ENCODE results near the gene DCTN2.

Gene DCTN2

DNA sequence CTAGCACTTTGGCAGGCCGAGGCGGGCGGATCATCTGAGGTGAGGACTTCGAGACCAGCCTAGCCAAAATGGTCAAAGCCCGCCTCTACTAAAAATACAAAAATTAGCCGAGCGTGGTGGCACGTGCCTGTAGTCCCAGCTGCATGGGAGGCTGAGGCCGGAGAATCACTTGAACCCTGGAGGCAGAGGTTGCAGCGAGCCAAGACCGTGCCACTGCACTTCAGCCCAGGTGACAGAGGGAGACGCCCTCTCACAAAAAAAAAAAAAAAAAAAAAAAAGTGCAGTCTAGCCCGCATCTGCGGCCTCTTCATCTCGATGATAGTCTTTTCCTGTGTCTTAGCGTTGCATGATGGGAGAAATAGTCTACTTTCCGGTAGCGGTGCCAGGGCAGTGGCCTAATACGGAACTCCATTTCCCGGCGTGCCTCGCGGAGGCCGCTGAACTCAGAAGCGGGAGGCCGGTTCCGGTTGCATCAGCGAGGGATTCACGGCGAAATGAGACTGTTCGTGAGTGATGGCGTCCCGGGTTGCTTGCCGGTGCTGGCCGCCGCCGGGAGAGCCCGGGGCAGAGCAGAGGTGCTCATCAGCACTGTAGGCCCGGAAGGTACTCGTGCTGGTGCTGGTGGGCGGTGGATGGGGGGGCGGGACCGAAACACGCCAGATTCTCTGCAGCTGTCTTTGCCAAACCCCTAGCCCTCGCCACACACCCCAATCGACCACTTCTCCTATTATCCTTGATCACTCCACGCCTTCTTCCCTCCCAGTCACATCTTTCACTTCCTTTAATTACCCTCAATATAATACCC is 59.2 kb downstream of the DCTN2 start, which contains the start of gene MARS1:
TSS of gene MARS1 (plus strand) at position 472 of the 805 bp plus-strand sequence. CDS start at position 495, 23 bp downstream.
- peak; percentile 98 to 99 for ATAC-seq

GRCh38 chr12:57487055-57487596 is 59.9 kb downstream of the DCTN2 start:
- no peak for ATAC-seq

DNA sequence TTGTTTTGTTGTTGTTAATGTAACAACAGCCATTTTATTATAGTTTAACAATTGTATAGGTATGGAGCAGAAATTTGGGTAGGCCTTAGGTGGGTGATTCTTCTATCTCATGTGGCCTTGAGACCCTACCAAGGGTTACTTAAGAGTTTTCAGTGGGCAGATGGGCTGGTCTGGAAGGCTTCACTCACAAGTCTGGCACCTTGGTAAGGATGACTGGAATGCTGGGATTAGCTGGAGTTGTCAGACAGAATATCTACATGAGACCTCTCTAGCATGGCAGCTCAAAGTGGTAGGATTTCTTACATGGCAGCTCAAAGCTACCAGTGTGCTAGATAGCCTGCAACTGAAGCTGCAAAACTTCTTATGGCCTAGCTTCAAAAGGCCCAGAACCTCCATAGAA is 61.3 kb downstream of the DCTN2 start:
- no peak for ATAC-seq

- no peak for ATAC-seq
Measured at GRCh38 chr12:57483466-57483865, 63.5 kb downstream of the DCTN2 start.

- no peak for ATAC-seq
Measured at GRCh38 chr12:57481671-57482070, 65.3 kb downstream of the DCTN2 start.

All from activated CD4-positive, CD25-positive, alpha-beta regulatory T cell treated with anti-CD3 and anti-CD28 coated beads, Interleukin-2, amount 50 U/mL, for 24 hours (primary cell).